NB4 (cell line): ENCODE data around the gene MYO1B.

Experiments used
- DNase-seq: peaks from one replicate; pipeline ENCODE4 v3.0.0; 2010; ENCODE audit warnings: low read depth
- H3K4me3 ChIP-seq: one replicate; pipeline ENCODE4 v1.5.1; 2011; ENCODE audit warnings: mild to moderate bottlenecking, low read depth, low read length, moderate library complexity
- CTCF ChIP-seq: IDR thresholded peaks from one replicate; pipeline ENCODE4 v1.5.1; 2012; ENCODE audit warnings: low read depth, low read length
- MAX ChIP-seq: IDR thresholded peaks from 2 replicates; pipeline ENCODE4 v1.6.1; 2011; ENCODE audit warnings: low read depth, low read length
- MYC ChIP-seq: IDR thresholded peaks from 2 replicates; pipeline ENCODE4 v1.6.1; 2011; ENCODE audit warnings: low read depth, low read length
- POLR2A ChIP-seq: IDR thresholded peaks from 2 replicates; pipeline ENCODE4 v1.6.1; 2011; ENCODE audit warnings: mild to moderate bottlenecking; ENCODE audit not compliant: insufficient read length; ENCODE audit errors: extremely low read depth

Gene MYO1B

GRCh38 chr2:191245046-191245868, at the start of gene MYO1B:
Gene MYO1B (plus strand): TSS chr2:191245404. CDS start chr2:191276896, 31,492 bp downstream.
- H3K4me3 ChIP-seq, result peak within 1 kb of the TSS; percentile 77
- TF ChIP-seq POLR2A (peak; percentile 53), MAX (peak; percentile 40), MYC (peak; percentile 13; the same call in 1 of the 2 replicates), CTCF (peak; percentile 30)
- peak; percentile 90 for DNase-seq

- TF ChIP-seq MAX, result no peak
- TF ChIP-seq POLR2A, result no peak
- TF ChIP-seq CTCF, result no peak
- TF ChIP-seq MYC, result no peak
- no peak overlapping the region for H3K4me3 ChIP-seq
- DNase-seq, result no peak
These were observed 48.1 kb upstream of the MYO1B start for GRCh38 chr2:191197096-191197495.

- no peak for TF ChIP-seq MYC
- TF ChIP-seq POLR2A, result no peak
- no peak for TF ChIP-seq MAX
- TF ChIP-seq CTCF, result no peak
- no peak overlapping the region for H3K4me3 ChIP-seq
- no peak for DNase-seq
These were observed 46.9 kb upstream of the MYO1B start for GRCh38 chr2:191198271-191198670.

GRCh38 chr2:191199929-191200512, 45.2 kb upstream of the MYO1B start:
- TF ChIP-seq CTCF, result no peak
- no peak for TF ChIP-seq MAX
- no peak for TF ChIP-seq MYC
- TF ChIP-seq POLR2A, result no peak
- H3K4me3 ChIP-seq, result no peak overlapping the region
- no peak for DNase-seq

GRCh38 chr2:191200910-191201309, 44.3 kb upstream of the MYO1B start:
- H3K4me3 ChIP-seq, result no peak overlapping the region
- no peak for TF ChIP-seq MYC
- no peak for TF ChIP-seq MAX
- no peak for TF ChIP-seq CTCF
- TF ChIP-seq POLR2A, result no peak
- no peak for DNase-seq
